Right forelimb (tissue), 1 donor: ENCODE results near the gene COL6A6.
"Not testable (repeated sequence)": the region's sequence is repeated elsewhere in the genome, so short reads cannot be mapped to it uniquely, and the experiment has no call there.

Source experiments
- DNase-seq: peaks from one replicate; pipeline ENCODE4 v3.0.0-alpha.2; 2018

COL6A6 gene

DNA sequence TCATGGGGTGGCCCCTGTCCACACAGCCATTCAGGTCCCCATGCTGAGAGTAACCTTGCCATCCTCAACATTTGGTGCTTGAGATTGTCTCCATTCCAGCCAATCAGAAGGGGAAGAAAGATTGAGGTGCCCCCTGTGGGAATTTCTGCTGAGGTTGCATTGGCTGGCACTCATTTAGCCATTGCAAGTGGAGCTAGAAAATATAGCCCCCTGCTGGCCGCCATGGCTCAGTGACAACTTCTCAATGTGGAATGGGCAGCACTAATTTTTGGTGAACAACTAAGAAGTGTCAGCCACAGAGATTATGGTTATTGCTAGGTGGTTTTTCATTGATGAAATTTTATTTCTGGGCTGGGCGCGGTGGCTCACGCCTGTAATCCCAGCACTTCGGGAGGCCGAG is 22.0 kb downstream of the COL6A6 start:
- no peak for DNase-seq

- no peak for DNase-seq
Observed at GRCh38 chr3:130543322-130543721, 26.3 kb downstream of the COL6A6 start.

DNA sequence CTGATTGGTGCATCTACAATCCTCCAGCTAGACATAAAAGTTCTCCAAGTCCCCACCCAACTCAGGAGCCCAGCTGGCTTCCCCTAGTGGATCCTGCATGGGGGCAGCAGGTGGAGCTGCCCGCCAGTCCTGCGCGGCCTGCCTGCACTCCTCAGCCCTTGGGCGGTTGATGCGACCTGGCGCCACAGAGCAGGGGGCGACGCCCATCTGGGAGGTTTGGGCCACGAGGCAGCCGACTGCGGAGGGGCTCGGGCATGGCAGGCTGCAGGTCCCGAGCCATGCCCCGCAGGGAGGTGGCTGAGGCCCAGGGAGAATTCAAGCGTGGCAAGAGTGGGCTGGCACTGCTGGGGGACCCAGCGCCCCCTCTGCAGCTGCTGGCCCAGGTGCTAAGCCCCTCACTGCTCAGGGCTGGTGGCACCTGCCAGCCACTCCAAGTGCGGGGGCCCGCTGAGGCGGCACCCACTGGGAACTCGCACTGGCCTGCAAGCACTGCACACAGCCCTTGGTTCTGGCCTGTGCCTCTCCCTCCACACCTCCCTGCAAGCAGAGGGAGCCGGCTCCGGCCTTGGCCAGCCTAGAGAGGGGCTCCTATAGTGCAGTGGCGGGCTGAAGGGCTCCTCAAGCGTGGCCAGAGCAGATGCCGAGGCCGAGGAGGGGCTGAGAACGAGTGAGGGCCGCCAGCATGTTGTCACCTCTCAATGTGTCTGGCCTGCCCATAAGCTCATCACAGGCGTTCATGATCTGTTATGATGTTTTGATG is 30.1 kb downstream of the COL6A6 start:
- DNase-seq = no peak

- DNase-seq = not testable (repeated sequence)
Observed at GRCh38 chr3:130547680-130548065, 30.7 kb downstream of the COL6A6 start.

DNA sequence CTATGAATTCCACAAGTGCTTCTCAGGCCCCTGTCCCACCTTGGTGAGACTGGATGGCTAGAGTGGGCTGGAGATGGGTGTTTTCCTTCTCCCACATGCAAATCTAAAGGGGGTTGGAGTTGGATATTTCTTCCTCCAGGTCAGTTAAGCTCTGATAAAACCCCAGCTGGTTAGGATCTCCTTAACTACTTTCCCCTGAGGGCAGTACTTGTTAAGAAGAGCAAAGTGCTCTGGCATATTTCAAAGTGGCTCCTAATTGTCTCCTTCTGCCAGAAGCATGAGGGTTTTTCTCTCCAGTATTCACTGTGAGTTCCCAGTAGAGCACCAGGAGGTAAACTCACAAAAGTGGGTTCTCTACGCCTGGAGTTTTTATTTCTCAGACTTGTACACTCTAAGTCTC is 31.4 kb downstream of the COL6A6 start:
- no peak for DNase-seq

DNA sequence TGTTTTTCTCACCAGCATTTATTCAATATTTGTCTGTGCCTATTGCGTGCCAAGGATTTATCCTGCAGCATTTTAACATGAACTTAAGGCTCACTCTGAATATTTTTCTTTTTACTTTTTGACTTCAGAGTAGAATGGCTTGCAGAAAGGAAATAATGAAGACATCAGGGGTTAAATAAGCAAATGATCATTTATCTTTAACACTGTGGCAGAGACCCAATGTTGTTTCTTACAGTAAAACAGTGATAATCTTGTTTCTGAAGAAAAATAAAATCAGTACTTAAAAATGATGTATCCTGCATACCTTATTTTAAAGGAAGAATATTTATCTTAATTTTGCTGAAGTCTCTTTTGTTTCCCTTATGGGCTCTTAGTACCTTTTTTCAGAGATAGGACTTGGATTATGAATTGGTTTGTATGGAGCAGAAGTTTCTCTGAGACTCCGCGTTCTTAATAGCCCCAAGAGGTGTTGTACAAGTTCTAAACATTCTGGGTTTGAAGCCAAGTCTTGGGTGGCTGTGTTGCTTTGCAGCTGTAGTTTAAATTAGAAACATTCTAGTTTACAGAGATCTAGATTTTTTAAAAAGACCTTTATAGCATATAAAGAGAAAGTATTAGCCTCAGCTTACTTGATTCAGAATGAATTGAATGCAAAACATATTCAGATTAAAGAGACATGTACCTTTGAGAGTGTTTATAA is 40.5 kb downstream of the COL6A6 start:
- no peak for DNase-seq

DNA sequence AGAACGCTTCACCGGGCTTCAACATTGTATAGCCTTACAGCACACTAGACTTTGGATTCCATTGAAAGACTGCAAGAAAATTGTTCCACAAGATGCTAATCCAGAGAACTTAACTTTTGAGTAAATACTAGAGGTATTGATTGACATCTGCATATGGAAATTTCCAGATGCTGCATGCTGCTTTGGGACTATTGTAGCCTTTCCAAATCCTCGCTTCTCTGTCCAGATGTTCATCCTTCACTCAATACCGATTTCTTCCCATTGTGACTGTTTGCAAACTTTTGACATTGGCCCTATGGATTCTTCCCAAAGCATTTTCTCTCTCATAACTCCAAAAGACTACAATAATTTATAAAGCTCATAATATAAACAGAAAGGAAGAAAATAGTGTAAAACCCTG is 41.4 kb downstream of the COL6A6 start:
- DNase-seq = no peak

GRCh38 chr3:130565224-130565623 is 48.2 kb downstream of the COL6A6 start:
- no peak for DNase-seq
